ENCODE results near the gene ALPL.

- TF ChIP-seq POLR2A (IDR thresholded peaks at IDR 0.05) (no peak), POLR2AphosphoS5 (IDR thresholded peaks at IDR 0.05) (no peak)
- TF ChIP-seq, protein P1, sequence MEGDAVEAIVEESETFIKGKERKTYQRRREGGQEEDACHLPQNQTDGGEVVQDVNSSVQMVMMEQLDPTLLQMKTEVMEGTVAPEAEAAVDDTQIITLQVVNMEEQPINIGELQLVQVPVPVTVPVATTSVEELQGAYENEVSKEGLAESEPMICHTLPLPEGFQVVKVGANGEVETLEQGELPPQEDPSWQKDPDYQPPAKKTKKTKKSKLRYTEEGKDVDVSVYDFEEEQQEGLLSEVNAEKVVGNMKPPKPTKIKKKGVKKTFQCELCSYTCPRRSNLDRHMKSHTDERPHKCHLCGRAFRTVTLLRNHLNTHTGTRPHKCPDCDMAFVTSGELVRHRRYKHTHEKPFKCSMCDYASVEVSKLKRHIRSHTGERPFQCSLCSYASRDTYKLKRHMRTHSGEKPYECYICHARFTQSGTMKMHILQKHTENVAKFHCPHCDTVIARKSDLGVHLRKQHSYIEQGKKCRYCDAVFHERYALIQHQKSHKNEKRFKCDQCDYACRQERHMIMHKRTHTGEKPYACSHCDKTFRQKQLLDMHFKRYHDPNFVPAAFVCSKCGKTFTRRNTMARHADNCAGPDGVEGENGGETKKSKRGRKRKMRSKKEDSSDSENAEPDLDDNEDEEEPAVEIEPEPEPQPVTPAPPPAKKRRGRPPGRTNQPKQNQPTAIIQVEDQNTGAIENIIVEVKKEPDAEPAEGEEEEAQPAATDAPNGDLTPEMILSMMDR (IDR thresholded peaks at IDR 0.05) = no peak
Observed at GRCh38 chr1:21601278-21602048, 92.2 kb downstream of the ALPL start.
